GM18520 (cell line): ENCODE data around the gene BMP7.

Experiments used
- ATAC-seq: cut with Tn5 transposase; IDR thresholded peaks from one replicate; pipeline ENCODE4 v1.9.1; 2021; ENCODE audit not compliant: unreplicated experiment

BMP7 gene

GRCh38 chr20:57213924-57214323, 52.5 kb downstream of the BMP7 start:
- no peak for ATAC-seq

- no peak for ATAC-seq
Measured at GRCh38 chr20:57213291-57213690, 53.1 kb downstream of the BMP7 start.

GRCh38 chr20:57212534-57213276, 53.7 kb downstream of the BMP7 start:
- no peak for ATAC-seq

- no peak for ATAC-seq
Measured at GRCh38 chr20:57211908-57212533, 54.4 kb downstream of the BMP7 start.

- no peak for ATAC-seq
Measured at GRCh38 chr20:57211406-57211805, 55.0 kb downstream of the BMP7 start.

GRCh38 chr20:57210911-57211280, 55.5 kb downstream of the BMP7 start:
- no peak for ATAC-seq

- no peak for ATAC-seq
Measured at GRCh38 chr20:57210054-57210910, 56.2 kb downstream of the BMP7 start.

- no peak for ATAC-seq
Measured at GRCh38 chr20:57209413-57209812, 57.0 kb downstream of the BMP7 start.

- ATAC-seq: no peak
Measured at GRCh38 chr20:57208198-57208597, 58.2 kb downstream of the BMP7 start.

GRCh38 chr20:57207251-57207650, 59.2 kb downstream of the BMP7 start:
- ATAC-seq: no peak

- ATAC-seq: no peak
Measured at GRCh38 chr20:57205606-57206219, 60.7 kb downstream of the BMP7 start.

- no peak for ATAC-seq
Measured at GRCh38 chr20:57203986-57204385, 62.5 kb downstream of the BMP7 start.

GRCh38 chr20:57203204-57203603, 63.2 kb downstream of the BMP7 start:
- ATAC-seq: no peak

GRCh38 chr20:57202309-57202708, 64.1 kb downstream of the BMP7 start:
- no peak for ATAC-seq

GRCh38 chr20:57200882-57201695, 65.4 kb downstream of the BMP7 start:
- ATAC-seq: no peak

GRCh38 chr20:57199656-57200405, 66.6 kb downstream of the BMP7 start:
- ATAC-seq: no peak

- ATAC-seq: no peak
Measured at GRCh38 chr20:57198132-57199072, 68.0 kb downstream of the BMP7 start.

GRCh38 chr20:57197352-57198131, 68.9 kb downstream of the BMP7 start:
- no peak for ATAC-seq
